HepG2 (cell line): ENCODE measurements around the gene RTP2. TPM values are rescaled to one million over a fixed set of nuclear protein-coding genes. Genes with fewer than 3 reads are reported as not detected.

Source experiments
- FOXA1 ChIP-seq, 2 experiments: fragments of 450-650 bp in 1 of 2; sonication (generic) in 1 of 2; formaldehyde crosslinking in 1 of 2; IDR thresholded peaks; 2 replicates each; pipeline versions ENCODE4 v1.4.0 to v1.6.1; 2016 to 2020; ENCODE audit warnings: missing genetic modification reagents in 1 of 2
- GZF1 ChIP-seq: sonication (generic); formaldehyde crosslinking; IDR thresholded peaks from 2 replicates; pipeline ENCODE4 v1.5.1; 2020; ENCODE audit warnings: mild to moderate bottlenecking, missing genetic modification reagents
- ISX ChIP-seq: sonication (generic); formaldehyde crosslinking; conservative IDR thresholded peaks from 2 replicates; pipeline ENCODE4 v1.5.0; 2020; ENCODE audit warnings: missing genetic modification reagents
- KLF6 ChIP-seq: IDR thresholded peaks from 2 replicates; pipeline ENCODE4 v1.8.0; 2016; ENCODE audit warnings: missing biosample characterization, missing genetic modification reagents
- MTF1 ChIP-seq: sonication (generic); formaldehyde crosslinking; IDR thresholded peaks from 2 replicates; pipeline ENCODE4 v1.5.0; 2020; ENCODE audit warnings: missing genetic modification reagents
- NKX3-1 ChIP-seq: sonication (generic); formaldehyde crosslinking; IDR thresholded peaks from 2 replicates; pipeline ENCODE4 v1.5.0; 2020; ENCODE audit warnings: missing genetic modification reagents
- RBAK ChIP-seq: sonication (generic); formaldehyde crosslinking; IDR thresholded peaks from 2 replicates; pipeline ENCODE4 v1.5.1; 2020; ENCODE audit warnings: mild to moderate bottlenecking, missing genetic modification reagents
- ZC3H13 ChIP-seq: sonication (generic); formaldehyde crosslinking; IDR thresholded peaks from 2 replicates; pipeline ENCODE4 v1.8.1; 2023; ENCODE audit warnings: mild to moderate bottlenecking, missing genetic modification reagents, moderate library complexity
- ZNF205 ChIP-seq: IDR thresholded peaks from 2 replicates; pipeline ENCODE4 v1.6.1; 2018; ENCODE audit warnings: missing biosample characterization, missing genetic modification reagents
- ZNF75D ChIP-seq: sonication (generic); formaldehyde crosslinking; IDR thresholded peaks from 2 replicates; pipeline ENCODE4 v1.8.1; 2023; ENCODE audit warnings: missing genetic modification reagents, mild to moderate bottlenecking, borderline replicate concordance
- polyA plus RNA-seq, 8 experiments: library from polyadenylated mRNA; depleted of rRNA in 3 of 8; stranded (reverse) in 7 of 8; unstranded in 1 of 8; fragments of >200 nt; fragmentation: Illumina TruSeq in 4 of 8; extraction: Trizol in 4 of 8; gene quantifications; 2 replicates each; pipeline versions ENCODE4 v1.2.1 to v1.2.3, GENCODE V29; 2011 to 2016; ENCODE audit warnings: low read depth in 4 of 8, missing spikeins in 1 of 8, mixed read lengths in 1 of 8; ENCODE audit not compliant: insufficient read depth in 1 of 8
- total RNA-seq, 5 experiments: library from RNA; depleted of rRNA; stranded (reverse); fragments of >200 nt; fragmentation: Illumina TruSeq; extraction: Trizol; gene quantifications; 2 replicates each; pipeline ENCODE4 v1.2.3, GENCODE V29; 2016; ENCODE audit warnings: low read depth in 1 of 5
- TF ChIP-seq, protein P1 (sequence below), 2 experiments: sonication (generic) in 1 of 2; formaldehyde crosslinking in 1 of 2; IDR thresholded peaks; 2 replicates each; pipeline versions ENCODE4 v1.4.0 to v1.6.1; 2016 to 2020; ENCODE audit warnings: borderline replicate concordance in 1 of 2, low read depth in 1 of 2, mild to moderate bottlenecking in 1 of 2, missing genetic modification reagents in 1 of 2
- TF ChIP-seq, protein P2 (sequence below): sonication (generic); formaldehyde crosslinking; IDR thresholded peaks from 2 replicates; pipeline ENCODE4 v1.4.0; 2020; ENCODE audit warnings: missing genetic modification reagents, mild to moderate bottlenecking, borderline replicate concordance
- TF ChIP-seq, protein P3 (sequence below): sonication (generic); formaldehyde crosslinking; IDR thresholded peaks from 2 replicates; pipeline ENCODE4 v1.9.0; 2022; ENCODE audit warnings: missing genetic modification reagents, mild to moderate bottlenecking, borderline replicate concordance
- TF ChIP-seq, protein P4 (sequence below): IDR thresholded peaks from 2 replicates; pipeline ENCODE4 v1.6.1; 2012; ENCODE audit warnings: inconsistent platforms
- TF ChIP-seq, protein P5 (sequence below): sonication (generic); formaldehyde crosslinking; IDR thresholded peaks from 2 replicates; pipeline ENCODE4 v1.4.0; 2020; ENCODE audit warnings: missing genetic modification reagents

RTP2 gene
- total and polyA plus RNA-seq, 2 of the 13 experiments (the other 11 are each of a cell fraction or from before 2014, with no cell fraction given) = not detected

DNA sequence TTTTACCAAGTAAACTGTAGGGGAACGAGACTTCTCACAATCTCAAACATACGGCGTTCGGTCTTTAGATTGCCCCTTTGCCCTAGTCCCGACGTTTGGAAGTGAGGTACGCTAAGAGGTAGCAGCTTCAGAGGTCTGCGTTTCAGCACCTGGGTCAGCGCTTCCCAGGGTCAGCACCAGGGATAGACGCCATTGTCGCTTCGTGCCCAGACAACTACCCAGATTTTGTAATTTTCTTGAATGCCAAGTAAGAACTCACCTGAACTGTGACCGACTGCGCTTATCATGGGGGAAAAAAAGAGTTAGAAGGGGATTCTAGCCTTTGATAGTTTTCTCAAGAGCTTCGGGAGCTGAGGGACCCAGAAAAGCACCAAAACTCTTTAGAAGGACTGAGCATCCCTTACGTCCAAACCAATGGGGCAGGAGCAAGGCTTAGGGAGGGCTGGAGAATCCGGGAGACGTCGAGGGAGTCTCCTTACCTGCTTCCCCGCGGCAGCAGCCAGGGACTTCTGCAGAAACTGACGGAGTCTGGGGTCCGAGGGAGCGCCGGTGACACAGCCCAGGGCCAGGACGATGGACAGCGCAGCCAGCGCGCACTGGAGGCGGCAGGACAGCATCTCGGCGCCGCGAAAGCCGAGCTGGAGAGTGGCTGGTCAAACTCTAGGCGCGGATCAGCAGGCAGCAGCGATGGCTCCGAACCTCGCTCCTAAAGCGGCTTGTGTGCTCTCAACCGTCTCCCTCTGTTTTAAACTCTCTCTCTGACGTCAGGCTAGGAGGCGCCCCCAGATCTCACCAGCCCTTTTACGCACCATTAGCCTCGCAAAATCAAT is 32.5 kb downstream of the RTP2 start, which contains the start of gene SST (continued):
- TF ChIP-seq, protein P1, sequence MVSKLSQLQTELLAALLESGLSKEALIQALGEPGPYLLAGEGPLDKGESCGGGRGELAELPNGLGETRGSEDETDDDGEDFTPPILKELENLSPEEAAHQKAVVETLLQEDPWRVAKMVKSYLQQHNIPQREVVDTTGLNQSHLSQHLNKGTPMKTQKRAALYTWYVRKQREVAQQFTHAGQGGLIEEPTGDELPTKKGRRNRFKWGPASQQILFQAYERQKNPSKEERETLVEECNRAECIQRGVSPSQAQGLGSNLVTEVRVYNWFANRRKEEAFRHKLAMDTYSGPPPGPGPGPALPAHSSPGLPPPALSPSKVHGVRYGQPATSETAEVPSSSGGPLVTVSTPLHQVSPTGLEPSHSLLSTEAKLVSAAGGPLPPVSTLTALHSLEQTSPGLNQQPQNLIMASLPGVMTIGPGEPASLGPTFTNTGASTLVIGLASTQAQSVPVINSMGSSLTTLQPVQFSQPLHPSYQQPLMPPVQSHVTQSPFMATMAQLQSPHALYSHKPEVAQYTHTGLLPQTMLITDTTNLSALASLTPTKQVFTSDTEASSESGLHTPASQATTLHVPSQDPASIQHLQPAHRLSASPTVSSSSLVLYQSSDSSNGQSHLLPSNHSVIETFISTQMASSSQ (IDR thresholded peaks at IDR 0.05; ENCODE audit: low read depth) = no peak
- TF ChIP-seq, protein P1 (CRISPR knock-in tag; IDR thresholded peaks at IDR 0.05; ENCODE audit: borderline replicate concordance) = no peak
- TF ChIP-seq, protein P2, sequence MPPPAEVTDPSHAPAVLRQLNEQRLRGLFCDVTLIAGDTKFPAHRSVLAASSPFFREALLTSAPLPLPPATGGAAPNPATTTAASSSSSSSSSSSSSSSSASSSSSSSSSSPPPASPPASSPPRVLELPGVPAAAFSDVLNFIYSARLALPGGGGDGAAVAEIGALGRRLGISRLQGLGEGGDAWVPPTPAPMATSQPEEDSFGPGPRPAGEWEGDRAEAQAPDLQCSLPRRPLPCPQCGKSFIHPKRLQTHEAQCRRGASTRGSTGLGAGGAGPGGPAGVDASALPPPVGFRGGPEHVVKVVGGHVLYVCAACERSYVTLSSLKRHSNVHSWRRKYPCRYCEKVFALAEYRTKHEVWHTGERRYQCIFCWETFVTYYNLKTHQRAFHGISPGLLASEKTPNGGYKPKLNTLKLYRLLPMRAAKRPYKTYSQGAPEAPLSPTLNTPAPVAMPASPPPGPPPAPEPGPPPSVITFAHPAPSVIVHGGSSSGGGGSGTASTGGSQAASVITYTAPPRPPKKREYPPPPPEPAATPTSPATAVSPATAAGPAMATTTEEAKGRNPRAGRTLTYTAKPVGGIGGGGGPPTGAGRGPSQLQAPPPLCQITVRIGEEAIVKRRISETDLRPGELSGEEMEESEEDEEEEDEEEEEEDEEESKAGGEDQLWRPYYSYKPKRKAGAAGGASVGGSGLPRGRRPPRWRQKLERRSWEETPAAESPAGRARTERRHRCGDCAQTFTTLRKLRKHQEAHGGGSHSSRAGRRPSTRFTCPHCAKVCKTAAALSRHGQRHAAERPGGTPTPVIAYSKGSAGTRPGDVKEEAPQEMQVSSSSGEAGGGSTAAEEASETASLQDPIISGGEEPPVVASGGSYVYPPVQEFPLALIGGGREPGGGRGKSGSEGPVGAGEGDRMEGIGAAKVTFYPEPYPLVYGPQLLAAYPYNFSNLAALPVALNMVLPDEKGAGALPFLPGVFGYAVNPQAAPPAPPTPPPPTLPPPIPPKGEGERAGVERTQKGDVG (CRISPR knock-in tag) = 0 out of 2 replicates have a peak, but pooled peaks have one; percentile 49
- TF ChIP-seq, protein P3, sequence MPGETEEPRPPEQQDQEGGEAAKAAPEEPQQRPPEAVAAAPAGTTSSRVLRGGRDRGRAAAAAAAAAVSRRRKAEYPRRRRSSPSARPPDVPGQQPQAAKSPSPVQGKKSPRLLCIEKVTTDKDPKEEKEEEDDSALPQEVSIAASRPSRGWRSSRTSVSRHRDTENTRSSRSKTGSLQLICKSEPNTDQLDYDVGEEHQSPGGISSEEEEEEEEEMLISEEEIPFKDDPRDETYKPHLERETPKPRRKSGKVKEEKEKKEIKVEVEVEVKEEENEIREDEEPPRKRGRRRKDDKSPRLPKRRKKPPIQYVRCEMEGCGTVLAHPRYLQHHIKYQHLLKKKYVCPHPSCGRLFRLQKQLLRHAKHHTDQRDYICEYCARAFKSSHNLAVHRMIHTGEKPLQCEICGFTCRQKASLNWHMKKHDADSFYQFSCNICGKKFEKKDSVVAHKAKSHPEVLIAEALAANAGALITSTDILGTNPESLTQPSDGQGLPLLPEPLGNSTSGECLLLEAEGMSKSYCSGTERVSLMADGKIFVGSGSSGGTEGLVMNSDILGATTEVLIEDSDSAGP (CRISPR knock-in tag) = peak; percentile 29; the same call in 1 of the 2 replicates
- TF ChIP-seq NKX3-1 (CRISPR knock-in tag) = peak; percentile 100
- TF ChIP-seq MTF1 (CRISPR knock-in tag) = peak; percentile 97
- TF ChIP-seq, protein P4, sequence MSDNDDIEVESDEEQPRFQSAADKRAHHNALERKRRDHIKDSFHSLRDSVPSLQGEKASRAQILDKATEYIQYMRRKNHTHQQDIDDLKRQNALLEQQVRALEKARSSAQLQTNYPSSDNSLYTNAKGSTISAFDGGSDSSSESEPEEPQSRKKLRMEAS = no peak
- no peak for TF ChIP-seq ZC3H13 (CRISPR knock-in tag)
- TF ChIP-seq ZNF205 (CRISPR knock-in tag) = peak; percentile 95
- TF ChIP-seq FOXA1 (IDR thresholded peaks at IDR 0.05) = no peak
- peak; percentile 30; the same call in 1 of the 2 replicates for TF ChIP-seq FOXA1 (CRISPR knock-in tag; IDR thresholded peaks at IDR 0.05)
- peak; percentile 96 for TF ChIP-seq ZNF75D (CRISPR knock-in tag)
- TF ChIP-seq RBAK (CRISPR knock-in tag) = peak; percentile 78; the same call in 1 of the 2 replicates
- TF ChIP-seq, protein P5, sequence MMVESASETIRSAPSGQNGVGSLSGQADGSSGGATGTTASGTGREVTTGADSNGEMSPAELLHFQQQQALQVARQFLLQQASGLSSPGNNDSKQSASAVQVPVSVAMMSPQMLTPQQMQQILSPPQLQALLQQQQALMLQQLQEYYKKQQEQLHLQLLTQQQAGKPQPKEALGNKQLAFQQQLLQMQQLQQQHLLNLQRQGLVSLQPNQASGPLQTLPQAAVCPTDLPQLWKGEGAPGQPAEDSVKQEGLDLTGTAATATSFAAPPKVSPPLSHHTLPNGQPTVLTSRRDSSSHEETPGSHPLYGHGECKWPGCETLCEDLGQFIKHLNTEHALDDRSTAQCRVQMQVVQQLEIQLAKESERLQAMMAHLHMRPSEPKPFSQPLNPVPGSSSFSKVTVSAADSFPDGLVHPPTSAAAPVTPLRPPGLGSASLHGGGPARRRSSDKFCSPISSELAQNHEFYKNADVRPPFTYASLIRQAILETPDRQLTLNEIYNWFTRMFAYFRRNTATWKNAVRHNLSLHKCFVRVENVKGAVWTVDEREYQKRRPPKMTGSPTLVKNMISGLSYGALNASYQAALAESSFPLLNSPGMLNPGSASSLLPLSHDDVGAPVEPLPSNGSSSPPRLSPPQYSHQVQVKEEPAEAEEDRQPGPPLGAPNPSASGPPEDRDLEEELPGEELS (CRISPR knock-in tag) = peak; percentile 63
- TF ChIP-seq GZF1 (CRISPR knock-in tag) = peak; percentile 88; the same call in 1 of the 2 replicates
- TF ChIP-seq ISX (CRISPR knock-in tag) = peak; percentile 99
- TF ChIP-seq KLF6 = peak; percentile 99
